NB4 (cell line): ENCODE results near the gene GJA3.

Experiments used
- CTCF ChIP-seq: IDR thresholded peaks from one replicate; pipeline ENCODE4 v1.5.1; 2012; ENCODE audit warnings: low read depth, low read length
- POLR2A ChIP-seq: IDR thresholded peaks from 2 replicates; pipeline ENCODE4 v1.6.1; 2011; ENCODE audit warnings: mild to moderate bottlenecking; ENCODE audit not compliant: insufficient read length; ENCODE audit errors: extremely low read depth

GRCh38 chr13:20137875-20138274 is 23.0 kb downstream of the GJA3 start:
- TF ChIP-seq CTCF (no peak), POLR2A (no peak)
